MM.1S (cell line): ENCODE measurements around the gene FUT2.

Experiments used
- DNase-seq: peaks from one replicate; pipeline ENCODE4 v3.0.0-alpha.2; 2015
- H2AFZ ChIP-seq: fragments of 300-600 bp; sonication (generic); 2 replicates; pipeline ENCODE4 v1.6.0; 2016; ENCODE audit warnings: antibody characterized with exemption, low read length
- H3F3A ChIP-seq: fragments of 300-600 bp; sonication (generic); 2 replicates; pipeline ENCODE4 v1.6.1; 2016; ENCODE audit warnings: mild to moderate bottlenecking, antibody characterized with exemption, low read length, moderate library complexity, mixed read lengths; ENCODE audit not compliant: insufficient read depth
- H3K27ac ChIP-seq: fragments of 300-600 bp; sonication (generic); 2 replicates; pipeline ENCODE4 v1.5.1; 2016; ENCODE audit warnings: mild to moderate bottlenecking, low read length
- H3K27me3 ChIP-seq: fragments of 300-600 bp; sonication (generic); replicated peaks from 2 replicates; pipeline ENCODE4 v1.6.0; 2016; ENCODE audit warnings: low read length; ENCODE audit not compliant: insufficient read depth
- H3K36me3 ChIP-seq: fragments of 300-600 bp; sonication (generic); replicated peaks from 2 replicates; pipeline ENCODE4 v1.6.1; 2016; ENCODE audit warnings: mild to moderate bottlenecking, low read length, mixed read lengths; ENCODE audit not compliant: insufficient read depth
- H3K4me1 ChIP-seq: fragments of 300-600 bp; sonication (generic); 2 replicates; pipeline ENCODE4 v1.6.1; 2016; ENCODE audit warnings: low read length, mixed read lengths
- H3K4me2 ChIP-seq: fragments of 300-600 bp; sonication (generic); 2 replicates; pipeline ENCODE4 v1.6.0; 2016; ENCODE audit warnings: low read depth, low read length
- H3K4me3 ChIP-seq: fragments of 300-600 bp; sonication (generic); 2 replicates; pipeline ENCODE4 v1.5.1; 2016; ENCODE audit warnings: low read length, mixed read lengths
- H3K79me2 ChIP-seq: fragments of 300-600 bp; sonication (generic); 2 replicates; pipeline ENCODE4 v1.6.1; 2016; ENCODE audit warnings: mixed run types, low read length, mixed read lengths
- H3K9ac ChIP-seq: fragments of 300-600 bp; sonication (generic); 2 replicates; pipeline ENCODE4 v1.6.1; 2016; ENCODE audit warnings: low read length, mixed read lengths
- H3K9me2 ChIP-seq: fragments of 300-600 bp; sonication (generic); replicated peaks from 2 replicates; pipeline ENCODE4 v1.6.1; 2016; ENCODE audit warnings: mild to moderate bottlenecking, low read length, mixed read lengths; ENCODE audit not compliant: insufficient read depth
- H3K9me3 ChIP-seq: fragments of 300-600 bp; sonication (generic); replicated peaks from 2 replicates; pipeline ENCODE4 v1.6.1; 2016; ENCODE audit warnings: mild to moderate bottlenecking, low read length, mixed read lengths; ENCODE audit not compliant: insufficient read depth
- H4K20me1 ChIP-seq: fragments of 300-600 bp; sonication (generic); 2 replicates; pipeline ENCODE4 v1.6.1; 2016; ENCODE audit warnings: mild to moderate bottlenecking, low read length, moderate library complexity, mixed read lengths; ENCODE audit not compliant: insufficient read depth
- EZH2 ChIP-seq: fragments of 300-600 bp; sonication (generic); optimal IDR thresholded peaks from 2 replicates; pipeline ENCODE3; 2017; ENCODE audit warnings: low read depth, mild to moderate bottlenecking, antibody characterized with exemption, low read length, mixed read lengths
- EZH2phosphoT487 ChIP-seq: fragments of 300-600 bp; sonication (generic); IDR thresholded peaks from 2 replicates; pipeline ENCODE4 v1.6.1; 2018; ENCODE audit warnings: antibody characterized with exemption, low read length
- TF ChIP-seq, protein P1 (sequence below): fragments of 300-600 bp; sonication (generic); IDR thresholded peaks from 2 replicates; pipeline ENCODE4 v1.5.1; 2016; ENCODE audit warnings: antibody characterized with exemption, low read length, mixed read lengths

FUT2 gene

DNA sequence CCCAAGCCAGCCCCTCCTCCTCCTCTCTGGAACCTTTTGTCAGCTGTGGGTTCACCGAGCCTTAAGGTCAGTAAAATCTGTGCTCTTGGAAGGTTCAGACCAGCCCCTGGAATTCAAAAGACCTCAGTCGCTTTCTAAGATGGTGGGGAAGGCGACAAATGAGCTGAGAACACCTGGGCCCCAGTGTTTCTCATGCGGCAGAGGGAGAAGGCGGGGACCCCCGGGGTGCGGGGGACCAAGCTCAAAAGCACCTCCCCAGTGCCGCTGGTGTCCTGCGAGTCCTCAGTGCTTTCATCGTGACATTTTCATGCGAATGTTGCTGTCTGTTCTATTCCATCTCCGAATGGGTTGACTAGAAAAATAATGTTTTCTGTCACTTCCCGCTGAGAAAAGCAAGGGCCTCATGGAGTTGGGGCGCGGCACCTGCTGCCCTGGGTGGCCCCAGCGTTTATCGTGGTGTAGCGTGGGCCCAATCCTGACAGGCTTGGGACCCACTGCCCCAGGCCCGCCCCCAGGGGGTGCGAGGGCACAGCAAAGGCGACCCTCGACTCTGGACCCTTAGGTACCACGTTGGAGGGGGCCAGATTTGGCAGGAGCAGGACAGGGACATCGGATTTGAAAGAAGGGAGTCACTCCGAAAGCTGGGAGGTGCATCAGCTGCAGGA lies 22.2 kb upstream of the FUT2 start:
- no peak overlapping the region for H3K4me3 ChIP-seq
- no peak for TF ChIP-seq EZH2phosphoT487
- TF ChIP-seq EZH2 = no peak
- TF ChIP-seq, protein P1, sequence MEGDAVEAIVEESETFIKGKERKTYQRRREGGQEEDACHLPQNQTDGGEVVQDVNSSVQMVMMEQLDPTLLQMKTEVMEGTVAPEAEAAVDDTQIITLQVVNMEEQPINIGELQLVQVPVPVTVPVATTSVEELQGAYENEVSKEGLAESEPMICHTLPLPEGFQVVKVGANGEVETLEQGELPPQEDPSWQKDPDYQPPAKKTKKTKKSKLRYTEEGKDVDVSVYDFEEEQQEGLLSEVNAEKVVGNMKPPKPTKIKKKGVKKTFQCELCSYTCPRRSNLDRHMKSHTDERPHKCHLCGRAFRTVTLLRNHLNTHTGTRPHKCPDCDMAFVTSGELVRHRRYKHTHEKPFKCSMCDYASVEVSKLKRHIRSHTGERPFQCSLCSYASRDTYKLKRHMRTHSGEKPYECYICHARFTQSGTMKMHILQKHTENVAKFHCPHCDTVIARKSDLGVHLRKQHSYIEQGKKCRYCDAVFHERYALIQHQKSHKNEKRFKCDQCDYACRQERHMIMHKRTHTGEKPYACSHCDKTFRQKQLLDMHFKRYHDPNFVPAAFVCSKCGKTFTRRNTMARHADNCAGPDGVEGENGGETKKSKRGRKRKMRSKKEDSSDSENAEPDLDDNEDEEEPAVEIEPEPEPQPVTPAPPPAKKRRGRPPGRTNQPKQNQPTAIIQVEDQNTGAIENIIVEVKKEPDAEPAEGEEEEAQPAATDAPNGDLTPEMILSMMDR = no peak
- H3K9ac ChIP-seq = no peak overlapping the region
- no peaks in the 10 kb centered on the region for H3F3A ChIP-seq
- no peak overlapping the region for H3K27ac ChIP-seq
- no peaks in the 10 kb centered on the region for H3K79me2 ChIP-seq
- no peak overlapping the region for H2AFZ ChIP-seq
- H3K4me1 ChIP-seq = no peaks in the 10 kb centered on the region; the same call in 1 of the 2 replicates
- H3K36me3 ChIP-seq = no peaks in the 10 kb centered on the region
- DNase-seq = no peak
- H3K27me3 ChIP-seq = peaks cover 64% of the 10 kb centered on the region
- no peak overlapping the region for H3K4me2 ChIP-seq
- H3K9me2 ChIP-seq = no peaks in the 10 kb centered on the region
- no peaks in the 10 kb centered on the region for H4K20me1 ChIP-seq
- H3K9me3 ChIP-seq = no peaks in the 10 kb centered on the region

DNA sequence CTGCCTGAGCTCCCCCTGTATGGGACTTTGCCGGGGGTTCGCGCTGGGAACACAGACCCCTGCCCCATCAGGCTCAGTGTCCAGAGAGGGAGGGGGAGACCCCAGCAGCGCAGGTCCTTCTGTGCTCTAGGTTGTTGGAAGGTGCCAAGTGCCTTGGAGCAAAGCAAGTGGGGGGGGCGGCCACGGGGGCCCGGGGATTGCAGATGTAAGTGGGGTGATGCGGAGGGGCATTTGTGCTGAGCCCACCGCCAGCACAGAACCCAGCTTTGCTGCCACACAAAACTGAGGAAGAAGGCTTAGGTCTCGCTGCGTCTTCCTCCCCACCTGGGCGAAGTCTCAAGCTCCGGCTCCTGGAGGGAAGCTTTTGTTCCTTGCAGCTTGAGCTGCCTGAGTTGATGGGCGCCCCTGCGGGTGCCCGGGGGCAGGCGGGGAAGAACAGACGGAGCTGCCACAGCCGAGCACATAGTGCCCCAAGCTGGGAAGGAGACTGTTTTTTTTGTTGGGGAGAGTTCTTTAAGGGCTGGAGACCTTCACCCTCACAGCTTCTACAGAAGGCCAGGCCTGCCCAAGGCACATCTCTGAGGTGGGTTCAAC lies 21.5 kb upstream of the FUT2 start:
- Histone ChIP-seq H4K20me1 (no peaks in the 10 kb centered on the region), H3K79me2 (no peaks in the 10 kb centered on the region), H3K9me2 (no peaks in the 10 kb centered on the region), H3K9ac (no peak overlapping the region), H3K4me3 (no peak overlapping the region), H3K9me3 (no peaks in the 10 kb centered on the region), H3K27me3 (peaks cover 71% of the 10 kb centered on the region), H3K4me1 (no peaks in the 10 kb centered on the region; the same call in 1 of the 2 replicates), H3K36me3 (no peaks in the 10 kb centered on the region), H3K4me2 (no peak overlapping the region), H3K27ac (no peak overlapping the region), H2AFZ (no peak overlapping the region), H3F3A (no peaks in the 10 kb centered on the region)
- no peak for DNase-seq
- TF ChIP-seq EZH2 (no peak), EZH2phosphoT487 (no peak)
- TF ChIP-seq, protein P1 = no peak

DNA sequence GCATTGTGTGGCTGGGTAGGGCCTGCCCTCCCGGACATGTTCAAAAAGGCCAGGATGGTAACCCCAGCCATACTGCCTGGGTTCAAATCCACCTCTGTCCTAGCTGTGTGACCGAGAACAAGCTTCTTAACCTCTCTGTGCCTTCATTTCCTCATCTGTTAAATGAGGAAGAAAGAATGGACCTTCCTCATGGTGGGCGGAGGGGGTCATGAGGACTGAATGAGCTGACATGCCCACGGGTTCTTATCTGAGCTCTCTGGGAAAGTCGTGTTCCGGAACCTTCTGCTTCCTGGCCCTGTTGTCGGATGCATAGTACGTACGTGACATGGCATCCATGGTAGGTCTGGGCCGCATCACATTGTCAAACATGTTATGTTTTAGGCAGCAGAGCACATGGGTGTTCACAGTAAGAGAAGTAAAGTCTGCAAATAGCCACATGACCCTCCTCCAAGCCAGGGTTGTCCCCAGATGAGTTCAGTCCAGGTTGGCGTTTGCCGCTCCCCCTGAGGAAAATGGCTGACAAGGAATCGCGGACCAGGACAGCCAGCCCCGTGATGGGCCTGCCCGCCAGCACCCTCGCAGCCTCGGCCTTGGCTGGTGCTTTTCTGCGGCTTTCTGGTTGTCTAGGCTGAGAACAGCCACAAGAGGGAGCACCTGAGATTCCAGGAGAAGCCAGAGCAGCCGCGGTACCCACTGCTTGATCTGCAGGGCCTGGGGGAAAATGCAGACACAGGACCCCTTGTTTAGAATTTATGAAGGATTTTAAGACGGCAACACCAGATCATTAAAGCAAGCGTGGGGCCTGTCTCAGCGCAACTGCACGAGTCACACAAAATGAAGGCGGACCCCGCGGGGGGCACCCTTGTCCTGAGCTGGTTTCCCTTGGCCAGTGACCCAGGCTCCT lies 20.6 kb upstream of the FUT2 start:
- H3F3A ChIP-seq = no peaks in the 10 kb centered on the region
- no peak overlapping the region for H3K4me3 ChIP-seq
- H3K9ac ChIP-seq = no peak overlapping the region
- no peaks in the 10 kb centered on the region for H3K9me2 ChIP-seq
- H2AFZ ChIP-seq = no peak overlapping the region
- H3K79me2 ChIP-seq = no peaks in the 10 kb centered on the region
- H3K36me3 ChIP-seq = no peaks in the 10 kb centered on the region
- peak; percentile 70 for DNase-seq
- no peaks in the 10 kb centered on the region; the same call in 1 of the 2 replicates for H3K4me1 ChIP-seq
- H4K20me1 ChIP-seq = no peaks in the 10 kb centered on the region
- TF ChIP-seq, protein P1 = peak; percentile 86
- no peak for TF ChIP-seq EZH2phosphoT487
- no peak overlapping the region; the same call in 1 of the 2 replicates for H3K4me2 ChIP-seq
- no peaks in the 10 kb centered on the region for H3K9me3 ChIP-seq
- H3K27ac ChIP-seq = no peak overlapping the region
- peaks cover 79% of the 10 kb centered on the region for H3K27me3 ChIP-seq
